HG02973 (cell line): Measurements from ENCODE around the gene ZNF503.
"Not testable (repeated sequence)": the region's sequence is repeated elsewhere in the genome, so short reads cannot be mapped to it uniquely, and the experiment has no call there.

Experiments
- ATAC-seq: cut with Tn5 transposase; IDR thresholded peaks from one replicate; pipeline ENCODE4 v1.9.1; 2021; ENCODE audit warnings: moderate library complexity; ENCODE audit not compliant: unreplicated experiment

ZNF503 gene

DNA sequence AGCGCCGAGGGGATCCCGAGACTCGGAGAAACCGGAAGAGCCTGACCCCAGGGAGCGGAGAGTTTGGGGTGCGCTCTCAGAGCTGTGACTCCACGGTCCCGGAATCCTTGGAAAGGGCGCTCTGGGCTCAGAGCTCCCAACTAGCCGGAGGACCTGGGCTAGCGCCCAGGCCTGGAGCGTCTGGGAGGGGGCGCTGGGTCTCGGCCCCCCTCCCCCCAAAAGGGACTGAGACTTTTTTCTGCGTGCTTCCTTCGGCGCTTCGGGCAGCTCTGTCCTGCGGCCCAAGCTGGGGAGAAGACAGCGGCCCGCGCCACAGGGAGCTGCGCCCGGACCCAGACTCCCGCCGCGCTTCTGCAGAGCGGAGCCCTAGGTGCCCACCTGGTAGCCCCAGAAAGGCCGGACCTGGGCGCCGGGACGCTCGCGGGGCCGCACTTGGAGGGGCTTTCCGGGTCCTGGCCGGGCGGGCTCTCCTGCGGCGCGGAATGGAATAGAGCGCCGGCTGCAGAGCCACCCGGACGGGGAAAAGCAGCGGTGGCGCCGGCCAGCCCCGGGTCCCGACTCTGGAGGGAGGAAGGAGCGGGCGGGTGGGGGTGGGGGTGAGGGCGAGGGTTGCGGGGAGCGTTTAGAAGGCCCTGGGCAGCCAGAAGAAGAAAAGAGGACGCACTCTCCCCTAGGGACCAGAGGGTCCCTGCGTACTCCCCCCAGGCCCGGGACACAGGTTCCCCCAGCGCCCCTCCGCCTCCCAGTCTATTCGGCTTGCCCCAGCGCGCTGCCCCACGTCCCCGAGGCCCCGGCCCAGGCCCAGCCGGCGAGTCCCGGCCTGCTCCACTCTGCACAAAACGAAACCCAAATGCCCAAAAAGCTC, 4.7 kb downstream of the ZNF503 start:
- no peak for ATAC-seq

DNA sequence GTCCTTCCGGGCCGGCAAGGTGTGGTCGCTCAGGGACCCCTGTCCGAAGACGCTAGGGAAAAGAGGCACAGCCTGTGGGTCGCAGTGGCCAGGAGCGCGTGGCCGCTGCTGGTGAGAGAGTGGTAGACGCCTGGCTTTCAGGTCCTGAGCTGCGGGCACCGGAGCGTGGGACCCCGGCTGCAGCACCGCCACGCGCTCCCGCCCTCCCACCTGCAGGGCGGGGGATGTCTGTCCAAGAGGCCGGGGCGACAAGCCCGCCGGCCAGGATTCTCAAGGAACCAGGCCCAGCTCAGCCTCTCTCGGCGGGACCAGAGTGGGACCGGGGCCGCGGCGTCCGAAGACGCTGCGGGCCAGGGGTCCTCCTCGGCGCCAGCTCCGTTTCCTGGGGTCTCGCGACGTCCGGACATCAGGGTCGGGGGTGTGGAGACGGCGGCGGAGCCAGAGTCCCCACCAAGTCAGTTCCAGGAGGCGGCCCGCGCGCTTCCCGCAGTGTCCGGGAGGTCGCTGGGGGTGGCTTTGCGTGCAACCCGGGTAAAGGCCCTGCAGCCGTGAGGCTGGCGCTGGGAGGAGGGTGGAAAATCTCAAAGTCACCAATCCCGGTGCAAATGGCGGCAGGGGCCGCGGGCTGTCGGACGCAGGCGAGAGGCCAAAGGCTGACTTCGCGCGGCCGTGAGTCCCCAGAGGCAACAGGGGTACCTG, 5.5 kb downstream of the ZNF503 start:
- no peak for ATAC-seq

DNA sequence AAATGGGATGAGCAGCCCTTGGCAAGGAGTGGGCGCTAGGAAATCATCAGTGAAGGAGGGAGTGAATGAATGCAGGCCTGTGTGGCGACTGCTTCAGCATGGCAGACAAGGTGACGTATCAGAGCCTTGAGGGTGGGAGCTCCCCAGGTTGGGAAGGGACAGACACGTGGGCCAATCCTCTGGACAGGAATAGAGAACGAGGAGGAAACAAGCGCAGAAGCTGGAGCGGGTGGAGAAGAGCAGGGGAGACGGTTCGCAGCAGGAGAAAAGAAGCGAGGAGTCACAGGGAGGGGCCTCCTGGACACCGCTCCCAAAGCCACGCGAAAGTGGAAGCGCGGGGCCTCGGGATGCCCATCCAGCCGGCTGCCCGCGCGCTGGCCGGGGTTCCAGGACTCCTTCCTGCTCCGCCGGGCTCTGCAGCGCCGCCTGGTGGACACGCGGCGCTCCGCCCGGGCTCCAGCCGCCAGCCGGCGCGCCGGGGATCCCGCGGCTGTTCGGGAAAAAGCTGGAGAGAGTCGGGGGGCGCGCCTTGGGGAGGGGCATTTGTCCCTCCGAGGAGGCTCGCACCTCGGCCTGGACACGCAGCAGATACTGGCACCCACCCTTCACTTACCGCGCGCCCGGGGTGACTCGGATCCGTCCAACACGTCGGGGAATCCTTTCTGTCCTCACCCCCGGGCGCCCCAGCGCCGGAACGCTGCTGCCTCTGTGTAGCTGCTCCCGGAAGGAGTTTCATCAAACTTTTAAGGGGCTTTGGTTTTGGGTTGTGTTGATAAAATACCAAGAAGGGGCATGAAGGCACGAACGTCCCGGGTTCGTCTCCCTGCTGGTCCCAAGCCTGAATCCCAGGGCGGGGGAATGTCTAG, 6.3 kb downstream of the ZNF503 start:
- ATAC-seq = no peak

DNA sequence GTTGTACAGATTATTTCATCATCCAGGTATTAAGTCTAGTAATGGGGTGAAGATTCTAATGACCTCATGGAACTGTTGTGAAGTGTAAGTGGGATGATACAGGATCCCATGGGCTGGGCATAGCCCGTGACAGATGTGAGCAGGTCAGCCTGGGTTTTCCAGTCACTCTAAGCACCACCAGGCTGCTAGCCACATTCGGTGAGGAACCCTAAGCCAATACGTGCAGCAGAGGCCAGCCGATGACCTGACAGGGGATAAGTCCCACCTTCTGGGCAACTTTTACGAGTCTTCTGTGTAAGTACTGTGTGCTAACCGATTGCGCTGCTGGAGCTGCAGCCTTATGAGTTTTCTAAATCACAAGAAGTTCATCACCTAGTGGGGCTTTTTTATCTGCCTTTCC, 7.3 kb downstream of the ZNF503 start:
- no peak for ATAC-seq

DNA sequence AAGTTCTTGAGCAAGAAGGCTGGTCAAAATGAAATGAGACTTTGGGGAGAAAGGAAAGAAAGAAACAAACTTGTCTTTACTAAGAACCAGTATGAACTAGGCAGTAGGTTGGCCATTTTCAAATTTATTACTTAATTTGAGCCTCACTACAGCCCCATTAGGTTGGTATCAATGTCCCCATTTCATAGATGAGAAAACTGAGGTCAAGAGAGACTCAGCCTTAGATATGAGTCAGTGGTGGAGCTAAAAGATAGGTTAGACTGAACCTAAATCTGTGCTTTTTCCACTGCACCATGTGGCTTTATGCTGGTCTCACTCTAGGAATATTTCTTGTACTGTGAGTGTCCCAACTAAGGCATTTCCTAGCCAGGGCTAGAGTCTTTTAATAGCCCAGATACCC, 8.8 kb downstream of the ZNF503 start:
- no peak for ATAC-seq

DNA sequence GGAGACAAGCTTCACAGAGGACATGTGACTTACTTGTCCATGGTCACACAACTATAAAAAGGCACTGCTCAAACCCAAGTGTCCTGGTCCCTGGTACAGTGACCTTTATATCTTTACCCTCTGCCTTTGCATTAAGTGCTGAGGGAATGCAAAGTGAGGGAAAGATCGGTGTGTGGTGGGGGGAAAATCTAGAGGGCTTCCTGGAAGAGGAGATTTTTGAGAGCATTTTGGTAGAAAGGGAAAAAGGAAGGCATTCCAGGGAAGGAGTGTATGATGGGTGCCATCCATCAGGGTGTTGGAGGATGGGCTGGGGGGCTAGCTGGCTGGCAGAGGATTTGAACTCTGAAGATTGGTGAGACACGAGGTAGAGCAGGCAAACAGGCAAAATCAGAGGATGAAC, 9.3 kb downstream of the ZNF503 start:
- ATAC-seq = no peak

DNA sequence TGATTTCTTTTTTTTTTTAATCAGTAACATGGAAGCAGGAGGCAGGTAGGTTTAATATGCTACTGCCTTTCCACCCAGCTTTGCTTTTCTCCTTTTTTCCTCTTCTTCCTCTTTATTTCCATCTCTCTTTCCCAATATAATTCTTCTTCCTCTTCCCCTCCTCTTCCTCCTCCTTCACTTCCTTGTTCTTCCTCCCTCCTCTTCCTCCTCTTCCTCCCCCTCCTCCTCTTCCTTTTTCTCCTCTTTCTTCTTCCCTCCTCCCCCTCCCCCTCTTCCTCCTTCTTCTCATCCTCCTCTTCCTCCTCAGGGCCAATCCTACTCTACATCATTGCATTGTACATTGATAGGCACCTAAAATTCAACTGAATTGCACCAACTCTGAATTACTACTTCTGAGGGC, 11.4 kb downstream of the ZNF503 start:
- no peak for ATAC-seq

DNA sequence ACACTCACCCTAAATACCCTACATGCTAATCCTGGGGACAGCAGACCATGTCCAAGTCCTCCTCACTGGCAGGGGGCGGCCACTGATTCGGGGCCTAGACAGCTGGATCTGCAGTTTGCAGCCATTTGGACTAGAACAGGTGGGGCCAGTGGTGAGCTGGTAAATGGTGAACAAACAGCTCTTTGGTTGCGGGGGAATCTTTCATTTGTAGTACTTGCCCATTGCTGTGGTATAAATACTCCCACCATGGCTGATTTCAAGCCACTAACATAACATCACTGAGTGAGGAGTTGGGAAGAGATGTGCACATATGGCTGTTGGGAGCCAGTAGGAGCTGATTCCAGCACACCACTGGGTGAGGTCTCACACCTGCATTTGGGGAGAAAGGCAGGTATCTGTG, 13.5 kb downstream of the ZNF503 start:
- no peak for ATAC-seq

DNA sequence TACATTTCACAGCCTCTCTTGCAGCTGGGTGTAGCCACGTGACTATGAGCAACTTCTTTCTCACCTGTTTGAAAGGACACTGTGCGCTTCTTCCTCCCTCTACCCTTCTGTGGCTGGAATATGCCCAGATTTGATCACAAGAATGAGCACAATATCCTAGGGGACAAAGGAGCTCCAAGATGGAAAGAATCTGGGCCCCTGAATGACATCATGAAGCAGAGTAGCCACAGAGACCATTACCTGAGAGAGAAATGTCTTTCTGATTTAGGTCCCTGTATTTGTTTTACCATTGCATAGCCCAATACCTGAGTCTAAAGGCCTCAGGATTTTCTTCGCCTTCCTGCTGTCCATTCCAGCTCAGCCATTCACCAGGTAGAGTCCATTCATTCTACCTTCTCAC, 15.4 kb downstream of the ZNF503 start:
- ATAC-seq = no peak

DNA sequence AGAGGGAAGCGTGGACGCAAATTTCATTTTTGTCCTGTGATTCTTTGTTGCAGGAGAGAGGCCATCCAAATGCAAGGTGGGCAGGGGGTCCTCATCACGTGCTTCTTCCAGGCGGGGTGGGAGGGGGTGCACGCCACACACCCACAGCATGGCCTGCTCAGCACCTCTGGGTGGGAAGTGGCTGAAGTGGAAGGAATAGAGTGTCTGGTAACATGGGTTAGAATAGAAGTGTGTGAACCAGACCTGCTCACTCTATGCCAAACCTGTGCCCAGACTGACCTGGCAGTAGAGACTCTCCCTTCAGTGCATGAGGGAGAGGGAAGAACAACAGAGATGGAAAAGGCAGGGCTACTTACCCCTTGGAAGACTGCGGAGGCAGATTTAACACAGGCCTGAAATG, 21.7 kb downstream of the ZNF503 start:
- no peak for ATAC-seq

DNA sequence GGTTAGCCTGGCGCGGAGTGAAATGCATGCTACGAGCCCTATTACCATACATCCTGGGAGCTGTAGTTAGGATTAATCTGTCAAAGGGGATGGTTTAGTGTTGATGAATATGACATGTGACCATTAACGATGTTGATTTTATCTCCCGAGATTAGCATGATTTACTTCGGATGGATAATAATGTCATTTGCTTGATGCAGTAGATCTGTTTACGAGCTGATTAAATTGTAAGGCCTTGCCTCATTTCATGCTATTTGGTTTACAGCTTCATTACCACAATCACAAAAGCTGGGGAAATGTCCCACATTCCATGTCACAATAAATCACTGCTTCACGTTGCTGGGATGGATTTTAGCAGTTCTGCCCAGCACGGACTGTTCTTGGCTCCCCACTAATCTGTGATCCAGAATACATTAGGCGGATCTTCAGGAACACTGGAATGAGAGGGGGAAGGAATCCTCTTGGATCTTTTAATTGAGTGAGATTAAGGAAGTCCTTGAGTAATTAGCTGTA, 22.3 kb downstream of the ZNF503 start:
- no peak for ATAC-seq

DNA sequence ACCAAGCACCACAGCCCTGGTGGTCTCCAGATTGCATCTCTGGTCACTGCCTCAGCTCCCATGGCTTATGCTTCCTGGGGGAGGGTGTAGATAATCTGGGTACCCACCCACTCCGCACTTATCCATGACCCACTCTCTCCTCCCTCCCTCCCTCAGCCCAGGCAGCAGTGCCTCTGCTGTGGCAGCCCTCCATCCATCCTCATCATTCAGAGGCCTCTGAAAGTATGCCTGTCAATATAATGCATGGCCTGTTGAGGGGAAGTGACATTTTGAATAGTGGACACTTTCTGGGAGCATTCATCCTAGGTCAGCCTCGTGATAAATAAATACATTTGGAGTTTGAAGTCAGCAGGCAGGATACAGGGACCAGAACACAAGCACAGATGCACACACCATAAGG, 23.2 kb downstream of the ZNF503 start:
- no peak for ATAC-seq

DNA sequence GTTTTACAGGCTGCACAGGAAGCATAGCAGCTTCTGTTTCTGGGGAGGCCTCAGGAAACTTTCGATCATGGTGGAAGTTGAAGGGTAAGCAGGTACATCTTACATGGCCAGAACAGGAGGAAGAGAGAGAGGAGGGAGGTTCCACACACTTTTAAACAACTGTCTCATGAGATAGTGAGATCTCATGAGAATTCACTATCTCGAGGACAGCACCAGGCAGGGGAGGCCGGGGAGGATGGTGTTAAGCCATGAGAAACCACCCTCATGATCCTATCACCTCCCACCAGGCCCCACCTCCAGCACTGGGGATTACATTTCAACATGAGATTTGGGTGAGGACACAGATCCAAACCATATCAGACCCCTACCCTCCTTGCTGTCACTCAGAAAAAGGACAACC, 23.7 kb downstream of the ZNF503 start:
- ATAC-seq = no peak

DNA sequence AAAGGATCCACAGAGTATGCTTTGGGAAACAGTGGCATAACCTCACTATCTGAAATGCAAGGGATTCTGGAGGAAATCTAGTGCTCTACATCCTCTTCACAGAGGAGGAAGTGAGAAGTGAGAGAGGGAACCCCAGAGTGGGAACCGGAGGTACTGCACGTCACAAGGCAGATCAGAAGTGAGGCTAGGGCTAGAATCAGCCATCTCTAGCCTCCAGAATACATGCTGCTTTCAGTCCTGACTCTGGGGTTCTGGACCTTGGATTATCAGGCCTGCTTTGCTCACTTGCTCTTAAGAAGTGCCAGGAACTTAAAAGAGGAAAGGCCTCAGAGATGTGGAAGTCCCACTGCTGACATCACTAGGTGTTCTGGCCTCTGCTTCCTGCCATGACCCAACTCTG, 25.7 kb downstream of the ZNF503 start:
- ATAC-seq = peak; percentile 96

DNA sequence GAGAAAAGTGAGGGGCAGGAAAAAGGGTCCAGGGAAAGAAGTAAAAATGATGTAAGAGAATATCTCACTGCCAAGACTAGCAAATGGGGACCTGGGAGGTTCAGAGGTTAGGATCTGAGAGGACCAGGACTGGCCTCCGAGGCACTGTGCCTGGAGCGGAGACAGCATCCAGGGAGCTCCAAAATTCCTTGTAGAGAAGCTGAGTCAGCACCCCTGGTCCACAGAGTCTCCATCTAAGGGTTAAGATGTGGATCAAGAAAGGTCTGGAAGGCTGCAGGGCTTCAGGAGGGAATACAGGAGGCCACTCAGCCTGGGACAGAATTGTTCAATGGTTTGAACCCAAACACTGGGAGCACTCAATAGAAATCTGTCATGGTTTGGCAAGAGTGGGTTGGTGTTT, 30.6 kb downstream of the ZNF503 start:
- no peak for ATAC-seq

DNA sequence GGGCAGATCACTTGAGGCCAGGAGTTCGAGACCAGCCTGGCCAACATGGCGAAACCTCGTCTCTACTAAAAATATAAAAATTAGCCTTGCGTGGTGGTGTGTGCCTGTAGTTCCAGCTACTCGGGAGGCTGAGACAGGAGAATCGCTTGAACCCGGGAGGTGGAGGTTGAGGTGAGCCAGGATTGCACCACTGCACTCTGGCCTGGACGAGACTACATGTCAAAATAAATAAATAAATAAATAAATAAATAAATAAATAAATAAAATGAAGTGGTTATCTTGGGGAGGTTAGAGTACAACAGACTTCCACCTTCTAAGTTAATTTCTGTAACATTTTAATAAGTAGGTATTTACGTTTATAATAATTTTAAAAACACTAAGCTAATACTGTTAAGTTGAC, 31.7 kb downstream of the ZNF503 start:
- not testable (repeated sequence) for ATAC-seq

DNA sequence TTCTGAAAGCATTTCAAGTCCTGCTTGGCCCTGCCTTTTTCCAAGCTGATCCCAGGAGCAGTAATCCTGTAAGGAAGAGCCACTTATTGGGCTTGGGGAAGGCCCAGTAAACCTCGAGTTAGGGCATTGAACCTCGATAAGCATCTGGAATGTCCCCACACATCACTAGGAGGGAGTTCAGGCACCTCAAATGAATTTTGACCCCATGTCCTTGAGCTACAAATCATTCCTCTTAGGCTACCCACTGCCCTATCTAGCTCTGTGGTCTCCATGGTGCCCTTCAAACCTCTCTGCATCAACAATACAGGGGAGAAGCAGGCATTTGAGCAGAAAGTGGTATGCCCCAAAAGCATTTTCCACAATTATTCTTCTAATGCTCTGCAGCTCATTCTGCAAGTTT, 33.7 kb downstream of the ZNF503 start:
- ATAC-seq = no peak

DNA sequence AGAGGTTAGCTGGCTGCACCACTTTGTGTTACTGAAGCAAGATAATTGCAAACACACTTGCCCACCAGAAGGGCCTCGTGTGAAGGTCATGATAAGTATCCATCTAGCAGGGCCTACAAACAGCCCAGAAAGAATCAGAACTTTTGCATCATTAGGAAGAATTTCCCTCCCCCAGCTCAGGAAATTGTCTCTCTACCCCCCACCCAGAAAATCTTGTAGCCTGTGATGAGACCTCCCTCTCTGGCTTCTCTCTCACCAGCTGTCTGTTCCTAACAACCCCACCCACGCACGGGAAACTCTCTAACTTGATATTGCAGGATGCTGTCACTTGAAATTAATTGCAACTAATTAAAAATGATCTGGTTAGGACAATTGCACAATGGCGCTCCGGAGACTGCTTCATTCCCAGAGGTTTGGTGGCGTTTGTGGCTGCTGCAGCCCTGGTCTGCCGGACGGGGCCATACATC, 34.5 kb downstream of the ZNF503 start:
- no peak for ATAC-seq

DNA sequence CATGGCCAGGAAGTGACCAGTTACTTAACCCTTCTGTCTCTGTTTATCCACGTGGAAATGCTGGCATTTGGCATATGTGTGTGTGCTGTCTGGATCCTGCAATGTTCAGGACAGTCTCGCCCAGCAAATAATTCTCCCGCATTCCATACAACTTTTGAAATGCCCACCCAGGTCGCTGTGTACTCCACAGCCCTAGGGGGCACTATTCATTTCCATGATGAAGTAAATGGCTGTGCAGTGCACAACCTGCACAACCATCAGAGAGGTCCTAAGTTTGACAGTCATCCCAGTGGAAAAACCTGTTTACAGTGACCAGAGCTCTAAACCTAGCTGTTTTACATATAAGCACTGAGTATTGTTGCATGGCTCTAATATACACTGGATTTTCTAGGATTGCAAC, 38.1 kb downstream of the ZNF503 start:
- no peak for ATAC-seq

DNA sequence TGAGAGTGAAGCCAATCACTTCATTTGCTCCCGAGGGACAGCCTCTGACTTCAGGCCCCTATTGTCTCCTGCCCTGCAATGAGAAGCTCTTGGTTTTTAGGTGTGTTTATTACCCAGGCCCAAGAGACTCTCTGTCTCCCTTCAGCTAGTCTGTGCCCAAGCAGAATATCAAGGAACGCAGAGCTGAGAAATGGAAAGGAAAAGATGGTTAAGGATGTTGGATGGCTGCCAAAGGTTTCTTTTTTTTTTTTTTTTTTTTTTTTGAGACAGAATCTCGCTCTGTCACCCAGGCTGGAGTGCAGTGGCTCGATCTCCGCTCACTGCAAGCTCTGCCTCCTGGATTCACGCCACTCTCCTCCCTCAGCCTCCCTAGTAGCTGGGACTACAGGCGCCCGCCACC, 41.7 kb downstream of the ZNF503 start:
- ATAC-seq = not testable (repeated sequence)

DNA sequence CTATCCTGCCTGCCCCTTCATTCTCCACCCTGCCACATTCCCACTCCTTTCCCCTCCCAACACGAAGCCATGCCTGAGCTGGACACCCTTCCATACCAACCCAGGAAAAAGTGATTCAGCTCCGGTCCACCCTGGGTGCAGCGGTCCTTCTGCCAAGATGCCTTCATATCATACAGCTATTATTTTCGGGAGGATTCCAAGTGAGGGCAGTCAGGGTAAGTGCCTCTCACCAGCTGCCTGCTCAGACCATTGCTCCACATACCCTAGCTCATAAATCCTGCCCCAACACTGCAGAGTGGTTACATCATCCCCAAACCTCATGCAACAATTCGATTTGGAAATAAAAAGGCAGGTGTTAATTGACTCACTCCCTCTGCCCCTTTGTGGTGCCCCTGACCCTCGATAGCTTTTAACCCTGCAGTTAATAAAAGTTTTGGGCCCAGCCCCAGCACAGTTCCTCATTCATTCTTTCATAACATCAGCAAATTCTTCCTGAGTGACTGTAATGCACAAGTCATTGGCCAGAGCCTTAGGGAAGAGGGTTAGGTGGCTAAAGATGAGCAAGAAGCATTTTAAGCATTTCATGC, 42.6 kb downstream of the ZNF503 start:
- no peak for ATAC-seq
